Activated T-cell treated with anti-CD3 and anti-CD28 coated beads, Interleukin-2, amount 50 U/mL, for 24 hours (primary cell): ENCODE data around the gene PYDC2.
"Not testable (repeated sequence)": the region's sequence is repeated elsewhere in the genome, so short reads cannot be mapped to it uniquely, and the experiment has no call there.

Source experiments
- DNase-seq: peaks from one replicate; pipeline ENCODE4 v3.0.0-alpha.2; 2020
- H3K27ac Mint-ChIP-seq: 2 replicates; pipeline ENCODE4 v1.8.0; 2020; ENCODE audit warnings: mild to moderate bottlenecking, mixed read lengths
- H3K27me3 Mint-ChIP-seq: 2 replicates; pipeline ENCODE4 v1.8.0; 2020; ENCODE audit warnings: mixed read lengths
- H3K36me3 Mint-ChIP-seq: 2 replicates; pipeline ENCODE4 v1.8.0; 2020; ENCODE audit warnings: low read depth, mixed read lengths
- H3K4me1 Mint-ChIP-seq: 2 replicates; pipeline ENCODE4 v1.8.0; 2020; ENCODE audit warnings: low read depth, mixed read lengths
- H3K4me3 Mint-ChIP-seq: 2 replicates; pipeline ENCODE4 v1.8.0; 2020; ENCODE audit warnings: mild to moderate bottlenecking, moderate library complexity, mixed read lengths
- H3K9me3 Mint-ChIP-seq: 2 replicates; pipeline ENCODE4 v1.8.0; 2020; ENCODE audit warnings: mixed read lengths

Gene PYDC2

DNA sequence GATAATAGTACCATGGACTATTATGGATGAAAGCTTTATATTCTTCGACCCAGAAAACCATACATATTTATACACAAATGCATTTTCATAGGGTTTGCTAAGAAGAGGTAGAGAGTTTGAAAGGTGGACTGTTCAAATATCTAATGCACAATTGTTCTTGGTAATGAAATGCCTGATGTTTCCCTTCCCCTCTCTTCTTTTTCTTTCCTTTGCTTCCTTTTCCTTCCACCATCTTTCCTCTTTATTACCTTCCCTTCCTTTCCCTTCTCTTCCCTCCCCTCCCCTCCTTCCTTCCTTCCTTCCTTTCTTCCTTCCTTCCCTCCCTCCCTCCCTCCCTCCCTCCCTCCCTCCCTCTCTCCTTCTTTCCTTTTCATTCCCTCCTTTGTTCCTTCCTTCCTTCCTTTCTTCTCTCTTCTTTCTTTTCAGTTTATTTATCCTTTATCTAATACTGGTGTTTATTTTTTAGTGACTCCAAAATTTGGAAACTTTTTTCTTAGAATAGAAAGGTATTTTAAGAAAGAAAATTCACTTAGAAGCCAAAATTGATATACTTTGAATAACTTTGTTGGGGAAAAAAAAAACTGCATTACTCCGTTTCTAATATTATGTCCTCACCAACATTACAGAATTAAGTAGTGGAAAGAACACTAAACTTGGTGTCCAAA lies 22.7 kb upstream of the PYDC2 start:
- H3K36me3 Mint-ChIP-seq = no peaks in the 10 kb centered on the region
- DNase-seq = no peak
- H3K9me3 Mint-ChIP-seq = peaks cover 11% of the 10 kb centered on the region
- peaks cover 4% of the 10 kb centered on the region for H3K4me1 Mint-ChIP-seq
- H3K4me3 Mint-ChIP-seq = no peak overlapping the region
- H3K27me3 Mint-ChIP-seq = no peaks in the 10 kb centered on the region
- no peak overlapping the region for H3K27ac Mint-ChIP-seq

DNA sequence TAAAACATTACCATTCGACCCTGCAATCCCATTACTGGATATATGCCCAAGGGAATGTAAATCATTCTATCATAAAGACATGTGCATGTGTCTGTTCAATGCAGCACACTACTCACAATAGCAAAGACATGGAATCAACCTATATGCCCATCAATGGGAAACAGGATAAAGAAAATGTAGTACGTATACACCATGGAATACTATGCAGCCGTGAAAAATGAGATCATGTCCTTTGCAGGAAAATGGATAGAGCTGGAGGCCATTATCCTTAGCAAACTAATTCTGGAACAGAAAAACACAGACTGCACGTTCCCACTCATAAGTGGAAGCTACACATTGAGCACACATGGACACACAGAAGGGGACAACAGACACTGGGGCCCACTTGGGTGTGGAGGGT lies 20.4 kb upstream of the PYDC2 start:
- no peaks in the 10 kb centered on the region for H3K27me3 Mint-ChIP-seq
- H3K36me3 Mint-ChIP-seq = no peaks in the 10 kb centered on the region
- H3K4me1 Mint-ChIP-seq = peaks cover 4% of the 10 kb centered on the region
- peaks cover 11% of the 10 kb centered on the region for H3K9me3 Mint-ChIP-seq
- no peak overlapping the region for H3K27ac Mint-ChIP-seq
- H3K4me3 Mint-ChIP-seq = no peak overlapping the region
- no peak for DNase-seq

DNA sequence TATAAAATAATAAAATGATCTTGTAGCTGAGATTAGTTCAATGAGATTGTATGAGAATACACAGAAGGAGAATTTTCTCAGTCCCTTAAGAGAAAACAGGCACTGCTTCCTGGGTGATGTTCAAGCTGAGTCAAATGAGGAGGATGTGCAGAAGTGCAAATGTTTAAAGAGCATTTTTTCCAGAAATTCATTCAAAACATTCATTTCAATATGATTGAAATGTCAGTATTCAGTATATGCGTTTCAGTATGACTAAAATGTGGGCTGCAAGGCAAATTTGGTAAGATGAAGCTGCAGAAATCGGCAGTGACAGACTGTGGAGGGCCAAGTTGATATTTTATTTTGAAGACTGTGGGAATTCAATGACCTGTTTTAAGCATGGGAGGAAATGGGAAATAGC lies 19.3 kb upstream of the PYDC2 start:
- H3K4me3 Mint-ChIP-seq = no peak overlapping the region
- H3K36me3 Mint-ChIP-seq = no peaks in the 10 kb centered on the region
- no peaks in the 10 kb centered on the region for H3K27me3 Mint-ChIP-seq
- no peak for DNase-seq
- no peak overlapping the region for H3K27ac Mint-ChIP-seq
- H3K4me1 Mint-ChIP-seq = peaks cover 4% of the 10 kb centered on the region
- H3K9me3 Mint-ChIP-seq = peaks cover 11% of the 10 kb centered on the region

DNA sequence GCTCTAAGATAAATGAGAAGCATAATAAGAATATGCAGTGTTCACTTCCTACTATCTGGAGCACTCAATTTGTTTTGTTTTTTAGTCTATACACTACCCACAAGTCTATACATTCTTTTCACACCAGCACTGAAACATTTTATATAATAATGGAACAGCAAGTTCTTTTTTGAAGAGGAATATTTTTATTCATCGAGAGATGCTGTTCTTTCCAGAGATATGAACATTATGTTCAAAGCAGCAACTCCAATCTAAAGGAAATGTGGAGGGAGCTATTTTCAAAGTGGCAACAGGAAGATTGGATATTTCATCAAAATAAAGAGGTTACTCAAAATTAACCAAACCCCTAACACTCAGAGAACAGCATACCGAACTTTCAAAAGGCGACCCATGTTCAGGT lies 16.4 kb upstream of the PYDC2 start:
- peaks cover 15% of the 10 kb centered on the region for H3K9me3 Mint-ChIP-seq
- peaks cover 4% of the 10 kb centered on the region for H3K4me1 Mint-ChIP-seq
- H3K4me3 Mint-ChIP-seq = no peak overlapping the region
- no peak for DNase-seq
- no peaks in the 10 kb centered on the region for H3K36me3 Mint-ChIP-seq
- H3K27me3 Mint-ChIP-seq = no peaks in the 10 kb centered on the region
- H3K27ac Mint-ChIP-seq = no peak overlapping the region

DNA sequence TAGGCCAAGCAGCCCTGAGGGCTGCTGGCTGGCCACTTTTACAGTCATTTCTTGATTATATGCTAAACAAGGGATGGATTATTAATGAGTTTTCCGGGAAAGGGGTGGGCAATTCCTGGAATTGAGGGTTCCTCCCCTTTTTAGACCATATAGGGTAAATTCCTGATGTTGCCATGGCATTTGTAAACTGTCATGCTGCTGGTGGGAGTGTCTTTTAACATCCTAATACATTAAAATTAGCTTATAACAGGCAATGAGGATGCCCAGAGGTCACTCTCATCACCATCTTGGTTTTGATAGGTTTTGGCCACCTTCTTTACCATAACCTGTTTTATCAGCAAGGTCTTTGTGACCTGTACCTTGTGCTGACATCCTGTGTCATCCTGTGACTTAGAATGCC lies 11.7 kb upstream of the PYDC2 start:
- Mint-ChIP-seq H3K27me3 (no peaks in the 10 kb centered on the region), H3K27ac (no peak overlapping the region), H3K36me3 (no peaks in the 10 kb centered on the region), H3K9me3 (peaks cover 10% of the 10 kb centered on the region), H3K4me1 (no peaks in the 10 kb centered on the region), H3K4me3 (no peak overlapping the region)
- no peak for DNase-seq

DNA sequence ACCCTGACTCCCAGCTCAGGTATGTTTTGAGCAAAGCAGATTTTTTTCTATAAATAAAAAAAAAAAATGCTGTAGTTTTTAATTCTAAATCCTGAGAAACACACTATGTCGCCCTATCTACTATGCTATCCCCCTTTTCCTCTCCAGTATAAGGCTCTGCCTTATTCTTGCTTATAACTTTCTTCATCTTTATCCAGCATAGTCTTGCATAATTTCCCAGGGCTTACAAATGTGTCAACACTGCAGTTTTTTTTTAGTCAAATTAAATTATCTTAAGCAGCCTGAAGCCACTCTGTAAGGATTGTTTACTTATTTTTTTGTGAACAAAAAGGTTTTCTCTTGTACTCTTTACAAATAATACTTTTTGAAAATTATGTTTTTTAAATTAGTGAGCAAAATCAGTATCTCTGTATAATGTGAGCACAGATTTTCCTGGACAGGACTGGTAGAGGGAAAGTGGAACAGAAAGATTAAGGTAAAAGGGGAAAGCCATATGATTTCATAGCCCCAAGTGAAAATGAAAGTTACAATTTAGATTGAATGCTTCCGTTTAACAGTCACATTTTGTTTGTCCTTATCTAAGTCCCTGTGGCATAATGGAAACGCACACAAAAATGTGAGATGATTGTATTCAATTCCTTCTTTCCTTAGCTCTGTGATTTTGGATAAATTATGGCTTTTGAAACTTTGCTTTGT lies 5.6 kb upstream of the PYDC2 start:
- H3K4me3 Mint-ChIP-seq = no peak overlapping the region

DNA sequence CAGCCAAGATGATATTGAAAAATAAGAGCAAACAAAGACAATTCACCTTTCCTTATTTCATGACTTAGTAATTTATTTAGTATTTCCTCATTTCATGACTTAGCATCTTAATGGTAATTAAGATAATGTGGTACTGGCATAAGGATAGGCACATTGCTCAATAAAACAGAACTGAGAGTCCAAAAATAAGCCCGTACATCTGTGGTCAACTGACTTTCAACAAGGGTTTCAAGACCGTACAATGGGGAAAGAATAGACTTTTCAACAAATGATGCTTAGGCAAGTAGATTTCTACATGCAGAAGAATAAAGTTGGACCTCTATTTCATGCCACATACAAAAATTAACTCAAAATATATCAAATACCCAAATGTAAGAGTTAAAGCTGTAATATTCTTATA lies 603 bp upstream of the PYDC2 start:
- Mint-ChIP-seq H3K4me3 (no peak overlapping the region), H3K27me3 (no peaks in the 10 kb centered on the region), H3K27ac (no peak overlapping the region), H3K4me1 (no peaks in the 10 kb centered on the region), H3K36me3 (no peaks in the 10 kb centered on the region), H3K9me3 (peaks cover 2% of the 10 kb centered on the region)
- no peak for DNase-seq

More for the DNA sequence above, 5.6 kb upstream of the PYDC2 start:
- H3K27me3 Mint-ChIP-seq = no peaks in the 10 kb centered on the region
- peaks cover 5% of the 10 kb centered on the region for H3K9me3 Mint-ChIP-seq
- DNase-seq = no peak
- no peaks in the 10 kb centered on the region for H3K36me3 Mint-ChIP-seq
- no peak overlapping the region for H3K27ac Mint-ChIP-seq
- no peaks in the 10 kb centered on the region for H3K4me1 Mint-ChIP-seq

DNA sequence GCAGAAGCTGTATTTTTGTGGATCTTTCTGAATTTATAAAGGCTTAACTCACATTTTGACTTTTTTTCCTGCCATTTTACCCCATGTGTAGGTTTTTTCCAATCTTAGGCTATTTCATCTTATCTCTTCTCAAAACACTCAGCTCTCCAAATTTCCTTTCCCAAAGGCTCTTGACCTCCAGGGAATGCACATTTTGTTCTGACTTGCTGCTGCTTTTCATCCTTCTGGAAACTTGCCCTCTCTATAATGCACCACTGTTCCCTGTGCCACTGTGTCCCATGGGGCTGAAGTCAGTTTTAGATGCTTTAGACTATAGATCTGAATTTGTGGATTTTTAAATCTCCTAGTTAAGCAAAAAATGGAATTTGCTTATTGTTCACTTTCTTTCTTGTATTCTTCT lies 9.1 kb downstream of the PYDC2 start:
- Mint-ChIP-seq H3K27ac (no peak overlapping the region), H3K4me3 (no peak overlapping the region), H3K9me3 (no peaks in the 10 kb centered on the region), H3K27me3 (no peaks in the 10 kb centered on the region), H3K4me1 (no peaks in the 10 kb centered on the region), H3K36me3 (no peaks in the 10 kb centered on the region)
- DNase-seq = no peak

DNA sequence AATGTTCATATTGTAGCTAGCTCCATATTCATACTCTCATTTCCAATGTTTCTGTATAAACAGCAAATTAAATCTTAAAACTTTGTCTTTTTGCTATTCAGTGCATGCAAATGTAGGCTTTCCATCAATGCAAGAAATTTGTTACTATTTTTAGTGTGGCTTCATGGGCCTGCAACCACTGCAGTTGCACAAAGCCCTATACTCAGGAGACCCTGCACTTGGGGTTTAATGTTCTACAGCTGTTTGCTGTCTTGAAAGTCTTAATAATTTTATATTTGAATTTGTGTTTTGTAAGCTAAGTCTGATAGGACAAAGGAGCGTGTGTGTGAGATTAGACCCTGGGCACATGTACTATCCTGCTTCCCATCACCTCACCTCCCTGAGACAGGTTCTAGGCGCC lies 9.6 kb downstream of the PYDC2 start:
- no peaks in the 10 kb centered on the region for H3K36me3 Mint-ChIP-seq
- H3K4me1 Mint-ChIP-seq = no peaks in the 10 kb centered on the region
- no peaks in the 10 kb centered on the region for H3K27me3 Mint-ChIP-seq
- DNase-seq = no peak
- H3K27ac Mint-ChIP-seq = no peak overlapping the region
- H3K4me3 Mint-ChIP-seq = no peak overlapping the region
- H3K9me3 Mint-ChIP-seq = no peaks in the 10 kb centered on the region

DNA sequence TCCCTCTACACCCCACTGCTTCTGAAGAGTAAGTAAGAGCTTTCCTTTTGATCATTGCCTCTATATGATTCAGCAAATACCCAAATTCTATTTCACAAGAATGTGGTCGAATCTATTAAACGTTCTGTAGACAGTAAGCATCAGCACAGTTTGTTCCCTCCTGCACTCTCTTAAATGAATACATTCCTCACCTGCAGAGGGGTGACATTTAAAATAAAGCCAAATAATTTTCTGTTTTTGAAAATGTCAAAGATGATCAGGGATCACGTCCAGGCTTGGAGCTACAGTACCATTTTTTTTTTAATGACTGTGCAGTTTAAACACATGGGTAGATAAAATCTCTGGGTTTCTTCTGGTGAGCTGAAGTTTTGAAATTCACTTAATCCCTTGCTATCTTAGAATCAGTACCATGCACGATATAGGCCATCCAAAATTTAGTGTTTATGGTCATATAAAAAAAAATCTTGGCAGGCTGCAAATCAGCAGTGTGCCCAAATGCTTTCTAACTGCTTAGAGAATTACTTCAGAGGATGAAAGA lies 12.8 kb downstream of the PYDC2 start:
- H3K36me3 Mint-ChIP-seq = no peaks in the 10 kb centered on the region
- no peak for DNase-seq
- H3K27me3 Mint-ChIP-seq = no peaks in the 10 kb centered on the region
- H3K27ac Mint-ChIP-seq = no peak overlapping the region
- H3K4me1 Mint-ChIP-seq = no peaks in the 10 kb centered on the region
- H3K4me3 Mint-ChIP-seq = no peak overlapping the region
- no peaks in the 10 kb centered on the region for H3K9me3 Mint-ChIP-seq

DNA sequence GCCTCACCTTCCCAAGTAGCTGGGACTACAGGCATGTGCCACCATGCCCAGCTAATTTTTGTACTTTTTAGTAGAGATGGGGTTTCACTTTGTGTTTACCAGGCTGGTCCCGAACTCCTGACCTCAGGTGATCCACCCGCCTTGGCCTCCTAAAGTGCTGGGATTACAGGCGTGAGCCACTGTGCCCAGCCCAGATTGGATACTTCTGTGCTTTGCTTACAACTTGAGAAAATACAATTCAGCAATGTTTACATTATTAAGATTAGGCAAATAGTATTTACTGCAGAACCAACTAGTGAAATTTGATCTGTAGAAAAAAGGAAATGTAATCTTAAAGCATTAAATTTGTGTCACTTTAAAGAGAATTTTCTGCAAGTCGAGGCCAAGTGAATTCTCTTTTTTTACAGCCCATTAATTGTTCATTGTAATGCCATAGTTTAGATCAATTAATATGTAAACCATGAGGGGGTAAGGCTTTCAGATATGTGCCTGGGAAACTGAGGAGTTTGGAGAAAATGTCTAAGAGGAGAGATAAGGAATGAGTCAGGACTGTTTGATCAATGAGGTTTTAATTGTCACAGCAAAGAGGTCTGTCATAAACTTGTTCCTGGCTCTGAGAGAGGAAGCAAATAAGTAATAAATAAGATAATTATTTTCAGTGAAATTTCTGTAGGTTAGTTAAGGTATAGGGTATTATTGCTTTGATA lies 15.3 kb downstream of the PYDC2 start:
- no peak for DNase-seq
- Mint-ChIP-seq H3K27me3 (no peaks in the 10 kb centered on the region), H3K4me1 (no peaks in the 10 kb centered on the region), H3K27ac (no peak overlapping the region), H3K36me3 (no peaks in the 10 kb centered on the region), H3K4me3 (no peak overlapping the region), H3K9me3 (peaks cover 5% of the 10 kb centered on the region)

DNA sequence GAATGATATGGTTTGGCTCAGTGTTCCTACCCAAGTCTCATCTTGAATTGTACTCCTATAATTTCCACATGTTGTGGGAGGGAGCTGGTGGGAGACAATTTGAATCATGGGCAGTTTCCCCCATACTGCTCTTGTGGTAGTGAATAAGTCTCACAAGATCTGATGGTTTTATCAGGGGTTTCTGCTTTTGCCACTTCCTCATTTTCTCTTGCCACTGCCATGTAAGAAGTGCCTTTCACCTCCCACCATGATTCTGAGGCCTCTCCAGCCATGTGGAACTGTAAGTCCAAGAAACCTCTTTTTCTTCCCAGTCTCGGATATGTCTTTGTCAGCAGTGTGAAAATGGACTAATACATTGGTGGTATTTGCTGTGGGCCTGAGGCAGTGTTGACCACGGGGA lies 23.0 kb downstream of the PYDC2 start:
- H3K9me3 Mint-ChIP-seq, H3K27me3 Mint-ChIP-seq, H3K27ac Mint-ChIP-seq: not testable (repeated sequence)

DNA sequence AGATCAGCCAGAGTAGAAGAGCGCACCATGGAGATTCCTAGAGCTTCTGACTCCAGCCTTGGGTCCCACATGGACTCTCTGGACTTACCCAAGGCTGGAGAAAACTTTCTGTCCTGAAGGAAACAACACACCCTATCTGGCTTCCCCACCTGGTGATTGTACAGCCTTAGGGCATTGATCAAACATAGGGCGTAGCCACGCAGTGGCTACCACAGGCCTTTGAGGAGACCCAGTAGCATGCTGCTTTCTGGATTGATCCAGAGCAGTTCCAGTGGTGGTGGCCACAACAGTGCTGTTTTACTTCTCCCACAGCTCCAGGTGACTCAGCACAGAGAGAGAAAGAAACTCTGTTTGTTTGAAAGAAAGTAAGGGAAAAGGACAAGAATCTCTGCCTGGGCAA lies 23.5 kb downstream of the PYDC2 start:
- Mint-ChIP-seq H3K9me3 (peaks cover 9% of the 10 kb centered on the region), H3K27me3 (no peaks in the 10 kb centered on the region), H3K27ac (no peak overlapping the region)

More for the DNA sequence above, 23.0 kb downstream of the PYDC2 start:
- DNase-seq, H3K36me3 Mint-ChIP-seq, H3K4me1 Mint-ChIP-seq, H3K4me3 Mint-ChIP-seq: not testable (repeated sequence)

DNA sequence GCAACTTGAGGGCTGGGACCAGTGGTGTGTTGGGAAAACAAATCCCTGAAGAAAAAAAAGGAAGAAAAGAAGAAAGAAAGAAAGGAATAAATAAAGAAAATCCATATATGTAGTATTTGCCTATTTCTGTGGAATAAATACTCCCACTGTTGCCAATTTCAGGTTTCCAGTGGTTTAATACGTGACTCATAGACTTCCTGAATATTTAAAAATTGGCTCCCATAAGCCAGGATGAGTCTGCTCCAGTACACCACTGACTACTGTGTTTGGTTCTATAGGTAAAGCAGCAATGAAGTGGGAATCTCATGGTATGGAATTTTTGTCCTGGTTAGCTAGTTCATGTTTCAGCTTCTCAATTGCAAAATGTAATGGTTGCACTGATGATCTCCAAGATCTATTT lies 31.6 kb downstream of the PYDC2 start:
- Mint-ChIP-seq H3K36me3 (no peaks in the 10 kb centered on the region), H3K27ac (no peak overlapping the region), H3K4me3 (no peak overlapping the region), H3K9me3 (no peaks in the 10 kb centered on the region), H3K4me1 (no peaks in the 10 kb centered on the region), H3K27me3 (no peaks in the 10 kb centered on the region)
- DNase-seq = no peak

More for the DNA sequence above, 23.5 kb downstream of the PYDC2 start:
- Mint-ChIP-seq H3K4me1 (no peaks in the 10 kb centered on the region), H3K36me3 (no peaks in the 10 kb centered on the region), H3K4me3 (no peak overlapping the region)
- DNase-seq = no peak

DNA sequence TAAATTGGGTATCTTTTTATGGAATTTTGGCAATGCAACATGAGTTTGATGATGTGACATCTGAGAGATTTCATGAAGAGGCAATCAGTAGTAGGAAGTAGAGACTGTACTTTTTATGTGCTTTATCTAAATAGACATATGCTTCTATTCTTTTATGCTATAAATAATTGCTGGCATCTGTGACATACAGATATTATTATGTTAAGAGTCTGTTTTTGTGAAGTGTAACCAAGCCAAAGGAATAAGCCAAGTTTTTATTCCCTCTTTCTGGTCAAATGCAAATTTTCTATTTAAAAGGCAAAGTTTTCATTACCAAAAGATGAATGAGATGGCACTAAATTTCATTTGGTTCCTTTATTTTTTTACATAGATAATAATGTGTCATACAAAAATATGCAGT lies 32.4 kb downstream of the PYDC2 start:
- no peak for DNase-seq
- Mint-ChIP-seq H3K36me3 (no peaks in the 10 kb centered on the region), H3K27me3 (no peaks in the 10 kb centered on the region), H3K27ac (no peak overlapping the region), H3K9me3 (no peaks in the 10 kb centered on the region), H3K4me3 (no peak overlapping the region), H3K4me1 (no peaks in the 10 kb centered on the region)
